HepG2 (cell line): Measurements from ENCODE around the gene TP53I3. TPM values are rescaled to one million over a fixed set of nuclear protein-coding genes. Genes with fewer than 3 reads are reported as not detected.

Source experiments
- ATAC-seq: fragments of 200-7000 bp; cut with Tn5 transposase; 3 replicates; pipeline ENCODE4 v1.9.1; 2020; ENCODE audit warnings: mild to moderate bottlenecking, moderate library complexity
- BruUV-seq: library from RNA; stranded (reverse); fragments of 400-500 nt; replicated peaks from 2 replicates; lab custom pipeline; 2021; lab: Mats Ljungman, UMichigan
- CTCF ChIA-PET: fragments of 300-600 bp; formaldehyde crosslinking; extraction: SDS; loops from one replicate; lab custom pipeline; 2021; ENCODE audit warnings: low total read pairs, inconsistent platforms, low intra/inter-chr PET ratio; lab: Yijun Ruan, JAX
- POLR2A ChIA-PET: fragments of 350-600 bp; sonication (Branson Sonifier 250); formaldehyde crosslinking; loops from one replicate; lab custom pipeline; 2020; ENCODE audit warnings: antibody characterized with exemption, inconsistent platforms; lab: Yijun Ruan, JAX
- DNase-seq: peaks from one replicate; pipeline ENCODE4 v3.0.0-alpha.2; 2015; ENCODE audit warnings: low spot score
- FAIRE-seq: peaks from 3 replicates; lab custom pipeline; 2011; peaks lifted over from hg19 to GRCh38; lab: Jason Lieb, UNC
- H2AFZ ChIP-seq: one replicate; pipeline ENCODE4 v1.6.1; 2011; ENCODE audit warnings: low read length, inconsistent platforms
- H3K27ac ChIP-seq: fragments of 300-600 bp; 3 replicates; pipeline ENCODE4 v1.8.0; 2011; ENCODE audit warnings: mixed run types, mild to moderate bottlenecking, mixed read lengths, low read length, inconsistent platforms; ENCODE audit not compliant: insufficient read depth; ENCODE audit errors: extremely low read length
- H3K27me3 ChIP-seq, 2 experiments: fragments of 200-600 bp in 1 of 2; 2 replicates in 1 of 2; 3 replicates in 1 of 2; pipeline versions ENCODE4 v1.6.0 to v1.8.0; 2011; ENCODE audit warnings: low read length in 2 of 2, mild to moderate bottlenecking in 2 of 2, moderate library complexity in 2 of 2, inconsistent platforms in 1 of 2; ENCODE audit not compliant: insufficient read depth in 2 of 2, control insufficient read depth in 1 of 2
- H3K36me3 ChIP-seq, 2 experiments: fragments of 200-600 bp in 1 of 2; replicated peaks in 1 of 2; 2 replicates in 1 of 2; 3 replicates in 1 of 2; pipeline versions ENCODE4 v1.5.1 to v1.8.0; 2011; ENCODE audit warnings: low read length in 2 of 2, inconsistent platforms in 1 of 2; ENCODE audit not compliant: insufficient read depth in 2 of 2, control insufficient read depth in 1 of 2
- H3K4me1 ChIP-seq: 2 replicates; pipeline ENCODE4 v1.5.1; 2012; ENCODE audit warnings: low read length, inconsistent platforms; ENCODE audit not compliant: insufficient read depth
- H3K4me2 ChIP-seq: 2 replicates; pipeline ENCODE4 v1.6.0; 2011; ENCODE audit warnings: low read depth, low read length, inconsistent platforms
- H3K4me3 ChIP-seq, 3 experiments: fragments of 200-600 bp in 1 of 3; sonication (generic), shearing (Covaris generic) in 1 of 3; replicated peaks in 1 of 3; 2 replicates each; pipeline ENCODE4 v1.5.1; 2011 to 2016; ENCODE audit warnings: low read length in 3 of 3, inconsistent platforms in 2 of 3, low read depth in 2 of 3, mild to moderate bottlenecking in 2 of 3, control low read depth in 1 of 3, mixed read lengths in 1 of 3; ENCODE audit not compliant: insufficient read depth in 1 of 3
- H3K79me2 ChIP-seq: one replicate; pipeline ENCODE4 v1.6.1; 2011; ENCODE audit warnings: low read length, inconsistent platforms; ENCODE audit not compliant: insufficient read depth
- H3K9ac ChIP-seq: 2 replicates; pipeline ENCODE4 v1.6.0; 2011; ENCODE audit warnings: mild to moderate bottlenecking, low read depth, low read length, inconsistent platforms; ENCODE audit not compliant: insufficient read depth
- H3K9me3 ChIP-seq: 2 replicates; pipeline ENCODE4 v1.5.1; 2012; ENCODE audit warnings: mild to moderate bottlenecking, low read length
- H4K20me1 ChIP-seq: 2 replicates; pipeline ENCODE4 v1.6.0; 2011; ENCODE audit warnings: inconsistent platforms, mild to moderate bottlenecking, low read length, moderate library complexity; ENCODE audit not compliant: insufficient read depth
- E2F5 ChIP-seq: sonication (generic); formaldehyde crosslinking; conservative IDR thresholded peaks from 2 replicates; pipeline ENCODE4 v1.4.0; 2020; ENCODE audit warnings: missing genetic modification reagents
- ETV6 ChIP-seq: sonication (generic); formaldehyde crosslinking; conservative IDR thresholded peaks from 2 replicates; pipeline ENCODE4 v1.4.0; 2020; ENCODE audit warnings: missing genetic modification reagents
- EZH2 ChIP-seq: conservative IDR thresholded peaks from 2 replicates; pipeline ENCODE4 v1.6.1; 2012; ENCODE audit warnings: mild to moderate bottlenecking, low read depth, low read length, moderate library complexity
- FOXA1 ChIP-seq, 2 experiments: fragments of 450-650 bp in 1 of 2; sonication (generic) in 1 of 2; formaldehyde crosslinking in 1 of 2; IDR thresholded peaks; 2 replicates each; pipeline versions ENCODE4 v1.4.0 to v1.6.1; 2016 to 2020; ENCODE audit warnings: missing genetic modification reagents in 1 of 2
- GPN1 ChIP-seq: sonication (generic); formaldehyde crosslinking; IDR thresholded peaks from 2 replicates; pipeline ENCODE4 v1.5.1; 2020; ENCODE audit warnings: missing genetic modification reagents, borderline replicate concordance
- IRX3 ChIP-seq: sonication (generic); formaldehyde crosslinking; IDR thresholded peaks from 2 replicates; pipeline ENCODE4 v1.8.1; 2023; ENCODE audit warnings: mild to moderate bottlenecking, low read depth, missing genetic modification reagents, borderline replicate concordance
- MAFK ChIP-seq, 2 experiments: IDR thresholded peaks in 1 of 2; conservative IDR thresholded peaks in 1 of 2; 2 replicates each; pipeline ENCODE4 v1.6.1; 2011; ENCODE audit warnings: improper control_type of control experiment in 2 of 2, low read length in 2 of 2
- PAWR ChIP-seq: sonication (generic); formaldehyde crosslinking; IDR thresholded peaks from 2 replicates; pipeline ENCODE4 v1.4.0; 2020; ENCODE audit warnings: missing genetic modification reagents, mild to moderate bottlenecking, borderline replicate concordance
- SETDB1 ChIP-seq: sonication (generic); formaldehyde crosslinking; IDR thresholded peaks from 2 replicates; pipeline ENCODE4 v1.5.1; 2020; ENCODE audit warnings: missing genetic modification reagents, mild to moderate bottlenecking, borderline replicate concordance
- SIX1 ChIP-seq: sonication (generic); formaldehyde crosslinking; IDR thresholded peaks from 2 replicates; pipeline ENCODE4 v1.4.0; 2020; ENCODE audit warnings: missing genetic modification reagents, borderline replicate concordance
- ZBTB14 ChIP-seq: sonication (generic); formaldehyde crosslinking; IDR thresholded peaks from 2 replicates; pipeline ENCODE4 v1.4.0; 2020; ENCODE audit warnings: missing genetic modification reagents
- ZBTB4 ChIP-seq: sonication (generic); formaldehyde crosslinking; IDR thresholded peaks from 2 replicates; pipeline ENCODE4 v1.4.0; 2020; ENCODE audit warnings: missing genetic modification reagents, mild to moderate bottlenecking, borderline replicate concordance
- ZNF20 ChIP-seq: sonication (generic); formaldehyde crosslinking; IDR thresholded peaks from 2 replicates; pipeline ENCODE4 v1.4.0; 2020; ENCODE audit warnings: mild to moderate bottlenecking, moderate library complexity, missing genetic modification reagents
- WGBS: methylation state at CpG from one replicate; pipeline ENCODE4 v1.1.6; 2017; ENCODE audit warnings: low lambda C conversion rate; 5-methylcytosine and 5-hydroxymethylcytosine counted together
- in situ Hi-C: cut with HindIII; loops from 2 replicates; pipeline ENCODE4 v1.10.0; 2017; ENCODE audit warnings: low pct_unique_long_range_greater_than_20kb; ENCODE audit not compliant: extremely low pct_ligation_motif_present
- intact Hi-C: fragments of 100-400 bp; cut with micrococcal nuclease; formaldehyde crosslinking; loops from one replicate; pipeline ENCODE4 v1.10.0; 2022; ENCODE audit not compliant: unreplicated experiment
- polyA plus RNA-seq, 8 experiments: library from polyadenylated mRNA; depleted of rRNA in 3 of 8; stranded (reverse) in 7 of 8; unstranded in 1 of 8; fragments of >200 nt; fragmentation: Illumina TruSeq in 4 of 8; extraction: Trizol in 4 of 8; gene quantifications; 2 replicates each; pipeline versions ENCODE4 v1.2.1 to v1.2.3, GENCODE V29; 2011 to 2016; ENCODE audit warnings: low read depth in 4 of 8, missing spikeins in 1 of 8, mixed read lengths in 1 of 8; ENCODE audit not compliant: insufficient read depth in 1 of 8
- total RNA-seq, 5 experiments: library from RNA; depleted of rRNA; stranded (reverse); fragments of >200 nt; fragmentation: Illumina TruSeq; extraction: Trizol; gene quantifications; 2 replicates each; pipeline ENCODE4 v1.2.3, GENCODE V29; 2016; ENCODE audit warnings: low read depth in 1 of 5

Gene TP53I3
- total and polyA plus RNA-seq, 2 of the 13 experiments (the other 11 are each of a cell fraction or from before 2014, with no cell fraction given) = 25.0 to 44.1 TPM

- ATAC-seq = no peak
- in situ Hi-C loops (no loop called here), intact Hi-C loops (no loop called here)
- DNase-seq = no peak
- Histone ChIP-seq H2AFZ (no peak overlapping the region), H3K27ac (no peak overlapping the region), H3K4me2 (no peak overlapping the region), H3K4me3 (no peak overlapping the region), H3K9ac (no peak overlapping the region), H3K4me1 (peaks cover 31% of the 10 kb centered on the region), H4K20me1 (no peaks in the 10 kb centered on the region), H3K79me2 (no peaks in the 10 kb centered on the region), H3K27me3 (peaks cover 0 to 8% of the 10 kb centered on the region in 2 experiments; a peak in 1 of 5 replicates), H3K36me3 (no peaks in the 10 kb centered on the region), H3K9me3 (peaks cover 9% of the 10 kb centered on the region; the same call in 1 of the 2 replicates)
- ChIA-PET POLR2A (interaction anchor here (4.3 kb wide), 1 partner anchor 23 kb away, joined by 22 read pairs; the partner anchor contains the start of gene TP53I3), CTCF (no interaction called here)
- no TSS peak for BruUV-seq
- no peak for FAIRE-seq
- TF ChIP-seq ZBTB4 (CRISPR knock-in tag) = no peak
- 0 out of 4 replicates have a peak, but pooled peaks of 1 of the 2 experiments have one; percentile 21 for TF ChIP-seq MAFK (conservative IDR thresholded peaks at IDR 0.05 in 1 of 2, IDR thresholded peaks at IDR 0.05 in 1 of 2; ENCODE audit: low read length in 2 of 2)
- WGBS = 0% methylated on average over 1 of the region's 1 CpG
Measured at GRCh38 chr2:24107336-24107735, 22.7 kb upstream of the TP53I3 start.

- no TSS peak for BruUV-seq
- ATAC-seq (no peak), DNase-seq (no peak), FAIRE-seq (no peak)
- Histone ChIP-seq H3K4me1 (peaks cover 31% of the 10 kb centered on the region), H3K4me3 (no peak overlapping the region), H3K79me2 (no peaks in the 10 kb centered on the region), H3K27ac (no peak overlapping the region), H3K9me3 (peaks cover 9% of the 10 kb centered on the region; the same call in 1 of the 2 replicates), H3K4me2 (no peak overlapping the region), H4K20me1 (no peaks in the 10 kb centered on the region), H3K9ac (no peak overlapping the region), H2AFZ (no peak overlapping the region), H3K27me3 (peaks cover 0 to 8% of the 10 kb centered on the region in 2 experiments; a peak in 1 of 5 replicates), H3K36me3 (no peaks in the 10 kb centered on the region)
- POLR2A ChIA-PET = interaction anchor here (4.3 kb wide), 1 partner anchor 23 kb away, joined by 22 read pairs; the partner anchor contains the start of gene TP53I3
- in situ Hi-C loops (no loop called here), intact Hi-C loops (no loop called here)
- CTCF ChIA-PET = no interaction called here
- no peak for TF ChIP-seq FOXA1 (IDR thresholded peaks at IDR 0.05)
- TF ChIP-seq FOXA1 (CRISPR knock-in tag; IDR thresholded peaks at IDR 0.05) = no peak
- no peak for TF ChIP-seq IRX3 (CRISPR knock-in tag)
- no peak for TF ChIP-seq E2F5
- TF ChIP-seq SETDB1 (CRISPR knock-in tag) = no peak
- no peak for TF ChIP-seq ETV6 (CRISPR knock-in tag)
- TF ChIP-seq ZBTB14 (CRISPR knock-in tag) = no peak
- no peak for TF ChIP-seq ZNF20 (CRISPR knock-in tag)
- TF ChIP-seq SIX1 (CRISPR knock-in tag) = no peak
- TF ChIP-seq PAWR (CRISPR knock-in tag) = no peak
- TF ChIP-seq EZH2 = no peak
- no peak for TF ChIP-seq GPN1 (CRISPR knock-in tag)
Measured at GRCh38 chr2:24106786-24107185, 22.2 kb upstream of the TP53I3 start.
